MM.1S (cell line): Measurements from ENCODE around the gene LRPAP1.
"Not testable (repeated sequence)": the region's sequence is repeated elsewhere in the genome, so short reads cannot be mapped to it uniquely, and the experiment has no call there.

Experiments used
- CTCF ChIP-seq: fragments of 300-600 bp; sonication (generic); IDR thresholded peaks from 2 replicates; pipeline ENCODE4 v1.5.1; 2016; ENCODE audit warnings: antibody characterized with exemption, low read length, mixed read lengths
- EZH2phosphoT487 ChIP-seq: fragments of 300-600 bp; sonication (generic); IDR thresholded peaks from 2 replicates; pipeline ENCODE4 v1.6.1; 2018; ENCODE audit warnings: antibody characterized with exemption, low read length

- not testable (repeated sequence) for TF ChIP-seq CTCF, EZH2phosphoT487
Measured at GRCh38 chr4:3535812-3536211, 3.6 kb upstream of the LRPAP1 start.
